ENCODE data around the gene NTNG2.

Gene NTNG2

GRCh38 chr9:132249123-132249522 lies 87.3 kb downstream of the NTNG2 start (continued):
- no peak for TF ChIP-seq ZBTB49 (tag by site-specific recombination; IDR thresholded peaks at IDR 0.05; ENCODE audit: low read depth)
- no peak for TF ChIP-seq ZNF324 (tag by site-specific recombination; IDR thresholded peaks at IDR 0.05)
- no peak for TF ChIP-seq KLF17 (tag by site-specific recombination; IDR thresholded peaks at IDR 0.05)
- no peak for TF ChIP-seq ZBTB20 (tag by site-specific recombination; IDR thresholded peaks at IDR 0.05)
- TF ChIP-seq ZIC2 (tag by site-specific recombination; IDR thresholded peaks at IDR 0.05), result no peak
- TF ChIP-seq TSHZ1 (tag by site-specific recombination; IDR thresholded peaks at IDR 0.05; ENCODE audit: borderline replicate concordance), result no peak

GRCh38 chr9:132249690-132250089 lies 87.8 kb downstream of the NTNG2 start:
- Histone ChIP-seq H3K4me1 (ENCODE audit: control insufficient read depth, insufficient read depth, low read length) (no peaks in the 10 kb centered on the region; the same call in 1 of the 2 replicates), H3K36me3 (ENCODE audit: control insufficient read depth in 2 of 2, insufficient read depth in 1 of 2, low read length in 2 of 2) (no peaks in the 10 kb centered on the region), H3K4me3 (ENCODE audit: low read depth, low read length) (no peak overlapping the region), H3K27ac (ENCODE audit: extremely low read depth, low read depth, low read length) (no peak overlapping the region), H3K9me3 (ENCODE audit: control insufficient read depth, insufficient read depth, low read depth, low read length) (no peaks in the 10 kb centered on the region; the same call in 1 of the 2 replicates)
- no peak for TF ChIP-seq ZNF24 (tag by site-specific recombination; IDR thresholded peaks at IDR 0.05)
- CTCF ChIA-PET, result interaction anchor here (0.6 to 6.3 kb wide), 5 partner anchors 10 to 490 kb away, joined by 5 to 71 read pairs (median 40); no protein-coding TSS in a partner anchor
- POLR2A ChIA-PET, result no interaction called here

GRCh38 chr9:132250324-132251262 lies 88.7 kb downstream of the NTNG2 start:
- ChIA-PET CTCF (interaction anchor here (0.6 to 6.3 kb wide), 9 partner anchors 9 to 491 kb away, joined by 3 to 71 read pairs (median 5); no protein-coding TSS in a partner anchor), POLR2A (no interaction called here)

GRCh38 chr9:132260846-132261245 lies 99.0 kb downstream of the NTNG2 start:
- TF ChIP-seq ZNF341 (tag by site-specific recombination; IDR thresholded peaks at IDR 0.05; ENCODE audit: low read depth) (0 out of 2 replicates have a peak, but pooled peaks have one; percentile 18), CTCF (tag by site-specific recombination; IDR thresholded peaks at IDR 0.05) (no peak), ZFHX2 (tag by site-specific recombination; conservative IDR thresholded peaks at IDR 0.05) (peak; percentile 39; the same call in 1 of the 2 replicates), EGR2 (tag by site-specific recombination; IDR thresholded peaks at IDR 0.05; ENCODE audit: low read depth) (peak; percentile 19; the same call in 1 of the 2 replicates)

More at GRCh38 chr9:132250324-132251262, 88.7 kb downstream of the NTNG2 start:
- Histone ChIP-seq H3K9me3 (ENCODE audit: control insufficient read depth, insufficient read depth, low read depth, low read length) (no peaks in the 10 kb centered on the region; the same call in 1 of the 2 replicates), H3K27ac (ENCODE audit: extremely low read depth, low read depth, low read length) (no peak overlapping the region), H3K4me3 (ENCODE audit: low read depth, low read length) (no peak overlapping the region), H3K4me1 (ENCODE audit: control insufficient read depth, insufficient read depth, low read length) (no peaks in the 10 kb centered on the region; the same call in 1 of the 2 replicates), H3K36me3 (ENCODE audit: control insufficient read depth in 2 of 2, insufficient read depth in 1 of 2, low read length in 2 of 2) (no peaks in the 10 kb centered on the region)
- TF ChIP-seq ZNF157 (tag by site-specific recombination; IDR thresholded peaks at IDR 0.05), result no peak
- no peak for TF ChIP-seq HOXC10 (CRISPR knock-in tag; IDR thresholded peaks at IDR 0.05)
- no peak for TF ChIP-seq TCF7L2 (IDR thresholded peaks at IDR 0.05; ENCODE audit: borderline replicate concordance, low read depth, low read length)

More at GRCh38 chr9:132260846-132261245, 99.0 kb downstream of the NTNG2 start:
- ChIA-PET CTCF (interaction anchor here (0.7 to 3.9 kb wide), 9 partner anchors 8 to 508 kb away, joined by 3 to 46 read pairs (median 15); no protein-coding TSS in a partner anchor), POLR2A (no interaction called here)
- Histone ChIP-seq H3K4me1 (ENCODE audit: control insufficient read depth, insufficient read depth, low read length) (no peaks in the 10 kb centered on the region), H3K4me3 (ENCODE audit: low read depth, low read length) (no peak overlapping the region), H3K9me3 (ENCODE audit: control insufficient read depth, insufficient read depth, low read depth, low read length) (no peaks in the 10 kb centered on the region), H3K27ac (ENCODE audit: extremely low read depth, low read depth, low read length) (no peak overlapping the region), H3K36me3 (ENCODE audit: control insufficient read depth in 2 of 2, insufficient read depth in 1 of 2, low read length in 2 of 2) (peaks cover 0 to 39% of the 10 kb centered on the region in 2 experiments; a peak in 1 of 3 replicates)
